Stimulated activated naive CD4-positive, alpha-beta T cell treated with Interleukin-2 at 50 U/mL for 16 hours (primary cell): ENCODE results near the gene AMER2.
"Not testable (repeated sequence)": the region's sequence is repeated elsewhere in the genome, so short reads cannot be mapped to it uniquely, and the experiment has no call there.

ENCODE experiments used
- DNase-seq: peaks from one replicate; lab custom pipeline; 2025; lab: John Stamatoyannopoulos, UW

AMER2 gene

DNA sequence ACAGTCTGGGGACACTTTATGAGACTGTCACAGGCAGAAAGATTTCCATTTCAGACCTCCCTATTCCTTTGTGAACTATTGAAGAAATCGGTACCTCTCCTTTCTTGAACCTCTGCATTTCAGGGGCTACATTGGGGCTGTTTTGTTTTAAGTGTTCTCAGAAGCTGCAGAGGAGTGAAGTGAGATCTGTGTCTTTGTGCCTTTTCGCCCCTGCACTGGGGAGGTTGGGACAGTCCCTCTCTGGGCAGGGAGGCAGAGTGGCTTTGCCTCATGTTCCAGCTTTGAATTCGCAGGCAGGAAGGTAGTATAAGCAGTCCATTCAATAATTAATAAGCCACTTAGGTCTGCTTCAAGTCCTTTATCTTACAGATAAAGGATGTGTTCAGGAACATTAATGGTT, 9.5 kb upstream of the AMER2 start:
- no peak for DNase-seq

DNA sequence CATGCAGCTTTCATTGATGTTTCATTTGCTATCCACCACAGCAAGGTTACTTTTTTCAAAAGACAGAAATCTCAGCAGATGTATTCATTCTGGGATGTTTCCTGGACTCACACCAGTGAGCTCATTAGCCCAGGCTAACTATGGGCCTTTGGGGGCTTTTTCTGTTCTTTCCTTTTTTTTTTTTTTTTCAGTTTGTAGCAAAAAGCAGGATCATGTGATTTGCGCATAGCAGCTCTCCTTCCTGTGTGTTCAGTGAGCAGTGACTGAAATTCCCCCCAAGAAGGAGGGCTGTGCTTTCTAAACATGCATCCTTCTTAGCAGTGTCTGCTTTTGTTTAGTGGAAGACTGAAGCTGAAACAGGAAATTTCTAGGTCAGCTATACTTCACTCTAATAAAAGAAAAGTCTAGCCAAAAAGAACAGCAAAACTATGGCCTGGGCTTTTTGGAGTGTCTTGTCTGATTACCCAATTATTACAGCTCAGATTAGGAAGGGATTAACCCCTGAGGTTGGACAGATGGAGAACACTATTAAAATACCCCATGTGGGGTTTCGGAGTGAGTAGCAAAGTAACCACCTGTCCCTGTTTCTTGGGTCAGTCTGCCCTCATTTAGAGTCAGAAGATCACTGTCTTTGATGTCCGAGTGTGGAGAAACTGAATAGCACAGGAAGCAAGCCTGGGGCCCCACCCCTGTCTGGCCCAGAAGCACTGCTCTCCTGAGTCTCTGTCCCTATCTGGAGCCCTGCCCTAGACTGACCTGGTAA, 8.9 kb upstream of the AMER2 start:
- no peak for DNase-seq

DNA sequence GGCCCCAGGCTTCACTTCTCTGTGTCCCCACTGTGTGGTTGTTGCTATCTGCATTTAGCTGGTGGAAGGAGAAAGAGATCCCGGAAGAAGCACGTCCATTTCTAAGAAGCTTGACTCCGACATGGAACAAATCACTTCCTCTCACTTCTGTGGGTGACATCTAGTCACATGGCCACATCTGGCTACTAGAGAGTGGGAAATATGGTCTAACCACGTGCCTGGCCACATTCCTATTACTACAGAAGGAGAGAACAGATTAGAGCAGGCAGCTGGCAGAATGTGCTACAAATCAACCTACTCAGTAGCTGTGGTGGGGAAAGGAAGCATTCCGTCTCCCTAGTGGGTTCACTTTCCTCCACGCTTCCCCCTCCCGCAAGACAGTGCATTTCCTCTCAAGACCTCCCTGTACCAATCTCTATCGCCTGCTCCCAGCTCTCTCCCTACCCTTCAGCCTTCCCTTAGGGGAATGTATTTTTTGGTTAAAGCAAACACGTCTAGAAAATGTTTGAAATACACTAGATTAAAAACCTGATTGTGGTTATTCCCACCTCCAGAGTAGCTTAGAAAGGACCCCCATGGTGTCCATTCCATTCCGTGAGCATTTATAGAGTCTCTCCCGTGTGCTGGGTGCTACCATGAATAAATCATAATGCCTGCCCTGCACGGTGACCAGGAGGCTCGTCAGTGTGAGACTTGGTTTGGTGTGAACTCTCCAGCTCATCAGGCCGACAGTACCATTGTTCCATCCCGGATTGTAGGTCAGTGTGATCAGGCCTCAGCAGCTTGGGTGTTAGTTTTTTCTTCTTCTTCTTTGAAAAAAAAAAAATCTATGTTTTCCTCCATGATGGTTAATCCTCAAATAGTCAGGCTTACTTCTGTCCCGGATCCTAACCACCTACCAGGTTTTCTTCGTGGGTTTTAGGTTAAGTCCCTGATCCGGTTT, 8.0 kb upstream of the AMER2 start:
- DNase-seq: no peak

DNA sequence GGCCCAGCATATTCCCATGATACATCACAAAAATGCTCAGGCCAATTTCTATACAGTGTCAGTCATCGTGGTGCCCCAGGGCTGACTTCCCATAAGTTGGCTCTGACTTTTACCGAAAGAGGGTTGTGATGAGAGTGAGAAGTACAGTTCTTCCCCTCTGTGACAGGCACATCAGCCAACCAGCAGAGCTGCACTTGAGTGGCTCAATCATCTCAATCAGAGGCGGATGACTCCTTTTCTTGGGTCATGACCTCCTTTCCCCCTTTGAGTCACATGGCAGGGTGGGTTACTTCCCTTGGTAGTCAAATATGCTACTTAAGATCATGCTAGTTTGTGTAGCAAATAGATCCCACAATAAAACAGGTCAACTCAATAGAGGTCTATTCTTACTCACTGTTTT, 6.9 kb upstream of the AMER2 start:
- no peak for DNase-seq

DNA sequence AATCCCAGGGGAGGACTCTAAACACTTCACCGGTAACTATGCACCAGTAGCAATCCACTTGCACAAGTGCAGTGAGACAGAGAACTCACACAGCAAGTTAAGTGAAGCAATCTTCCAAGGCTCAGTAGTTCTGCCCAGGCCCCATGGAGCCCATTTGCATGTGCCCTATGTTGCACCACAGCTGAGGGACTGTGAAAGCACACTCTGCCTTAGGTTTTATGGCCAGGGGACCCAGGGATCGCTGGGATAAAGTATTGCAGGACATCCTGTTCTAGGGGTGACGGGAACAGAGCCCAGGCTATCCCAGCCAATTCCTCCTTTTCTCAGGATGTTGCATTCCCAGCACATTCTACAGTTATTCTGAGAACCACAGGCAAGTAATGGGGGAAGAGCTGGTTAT, 6.0 kb upstream of the AMER2 start:
- no peak for DNase-seq

DNA sequence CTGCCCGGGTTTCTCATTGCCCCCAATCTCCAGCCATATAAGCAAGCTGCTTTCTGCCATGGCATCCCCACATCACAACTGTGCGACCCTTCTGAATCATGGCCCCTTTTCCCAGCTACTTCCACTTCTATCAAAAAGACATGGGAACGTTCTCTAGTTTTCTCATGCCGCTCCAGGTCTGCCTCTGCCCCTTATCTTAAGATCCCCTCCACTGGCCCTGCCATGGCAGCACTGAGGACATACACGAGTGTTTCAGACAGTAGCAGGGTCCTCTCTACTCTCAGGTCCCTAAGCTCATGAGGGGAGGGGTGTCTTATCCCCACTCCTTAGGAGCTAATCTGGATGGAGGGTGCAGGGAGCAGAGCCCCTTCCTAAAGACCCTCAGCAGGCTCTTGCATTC, 5.5 kb upstream of the AMER2 start:
- DNase-seq: no peak

DNA sequence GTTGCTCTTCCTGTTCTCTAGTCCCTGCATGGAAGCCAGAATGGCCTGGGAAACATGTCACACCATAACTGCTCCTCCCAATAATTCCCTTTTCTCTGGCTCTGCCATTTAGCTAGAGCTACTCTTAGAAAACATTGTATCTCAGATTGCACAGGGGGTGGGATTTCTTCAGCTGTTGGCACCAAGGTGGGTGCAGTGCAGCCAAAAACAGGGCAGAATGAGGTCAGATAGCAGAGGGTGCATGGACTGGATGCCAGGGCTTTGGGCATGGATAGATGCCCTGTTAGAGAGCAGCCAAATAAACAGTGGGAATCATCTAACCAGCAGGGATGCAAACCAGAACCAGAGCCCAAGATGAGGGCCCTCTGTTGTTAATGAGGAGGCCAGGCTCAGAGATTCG, 4.9 kb upstream of the AMER2 start:
- DNase-seq: no peak

DNA sequence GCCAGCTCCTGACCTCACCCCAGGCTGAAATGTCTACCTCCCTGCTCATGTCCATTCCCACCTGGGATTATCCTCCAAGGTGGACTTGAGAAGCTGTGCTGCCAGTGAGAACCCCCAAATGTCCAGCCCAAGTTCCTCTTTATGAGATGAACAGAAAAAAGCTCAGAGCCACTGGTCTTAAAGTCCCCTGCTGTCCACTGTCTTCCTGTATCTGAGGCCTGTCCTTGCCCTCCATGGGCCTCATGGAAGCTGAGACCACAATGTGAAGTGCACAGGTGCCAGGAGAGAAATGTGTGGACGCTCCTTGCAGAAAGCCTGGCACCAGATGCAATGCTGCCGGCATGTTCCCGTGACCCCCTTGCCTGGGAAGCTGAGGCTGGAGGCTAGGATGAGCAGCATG, 3.3 kb upstream of the AMER2 start:
- DNase-seq: no peak

DNA sequence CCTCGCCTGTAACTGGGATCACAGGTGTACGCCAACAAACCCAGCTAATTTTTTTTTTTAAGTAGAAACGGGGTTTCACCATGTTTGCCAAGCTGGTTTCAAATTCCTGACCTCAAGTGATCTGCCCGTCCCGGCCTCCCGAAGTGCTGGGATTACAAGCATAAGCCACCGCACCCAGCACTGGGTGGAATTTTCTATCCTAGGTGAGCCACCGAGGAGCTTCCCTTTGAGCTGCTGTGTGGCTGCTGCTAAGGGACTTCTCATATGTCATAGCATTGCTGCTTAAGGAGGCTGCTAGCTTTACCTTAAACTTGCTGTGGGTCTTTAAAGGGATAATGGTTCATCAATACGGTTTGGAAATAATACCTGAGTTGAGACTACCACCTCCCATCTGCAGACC, 2.9 kb upstream of the AMER2 start:
- no peak for DNase-seq

DNA sequence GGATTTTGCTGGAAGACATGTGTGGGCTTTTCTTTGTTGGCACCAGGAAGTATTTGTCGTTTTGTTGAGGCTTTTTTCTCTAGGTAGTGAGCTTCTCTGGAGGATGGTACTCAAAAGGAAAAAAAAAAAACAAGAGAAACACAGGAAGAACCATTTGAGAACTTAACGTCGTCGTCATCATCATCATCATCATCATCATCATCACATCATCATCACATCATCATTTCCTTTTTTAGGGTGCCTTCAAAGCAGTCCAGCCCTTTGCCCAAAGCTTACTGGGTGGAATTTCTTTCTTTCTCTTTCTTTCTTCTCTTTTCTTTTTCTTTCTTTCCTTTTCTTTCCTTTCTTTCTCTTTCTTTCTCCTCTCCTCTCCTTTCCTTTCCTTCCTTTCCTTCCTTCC, 2.2 kb upstream of the AMER2 start:
- DNase-seq: no peak

DNA sequence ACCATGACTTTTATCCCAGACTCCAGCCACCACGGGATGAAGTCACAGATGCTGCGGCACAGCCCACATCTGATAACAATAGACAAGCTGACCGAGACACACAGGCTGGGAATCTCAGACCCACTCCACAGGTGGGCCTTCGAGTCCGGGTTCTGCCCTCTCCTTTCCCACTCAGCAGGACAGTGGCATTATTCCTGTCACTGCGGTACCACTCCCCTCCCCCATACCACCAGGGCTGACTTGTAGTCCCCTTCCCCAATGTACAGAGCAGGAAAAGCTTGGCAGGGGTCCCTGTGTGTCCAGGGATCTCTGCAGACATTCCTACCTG, 179 bp upstream of the AMER2 start:
- no peak for DNase-seq

DNA sequence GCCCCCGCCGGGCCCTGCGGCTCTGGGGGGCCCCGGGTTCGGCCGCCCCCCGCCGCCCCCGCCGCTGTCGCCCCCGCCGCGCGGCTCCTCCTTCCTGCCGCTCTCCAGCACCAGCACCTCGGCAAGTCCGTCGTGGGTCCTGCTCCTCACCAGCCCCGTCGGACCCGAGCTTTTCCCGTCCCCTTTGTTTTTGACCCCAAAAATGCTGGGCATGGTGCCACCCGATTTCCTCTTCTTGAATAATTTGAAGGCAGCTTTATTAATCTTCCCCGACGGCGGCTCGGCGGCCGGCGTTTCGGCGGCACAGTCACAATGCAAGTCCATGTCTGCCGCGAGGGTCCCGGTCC, 945 bp downstream of the AMER2 start:
- DNase-seq: no peak

DNA sequence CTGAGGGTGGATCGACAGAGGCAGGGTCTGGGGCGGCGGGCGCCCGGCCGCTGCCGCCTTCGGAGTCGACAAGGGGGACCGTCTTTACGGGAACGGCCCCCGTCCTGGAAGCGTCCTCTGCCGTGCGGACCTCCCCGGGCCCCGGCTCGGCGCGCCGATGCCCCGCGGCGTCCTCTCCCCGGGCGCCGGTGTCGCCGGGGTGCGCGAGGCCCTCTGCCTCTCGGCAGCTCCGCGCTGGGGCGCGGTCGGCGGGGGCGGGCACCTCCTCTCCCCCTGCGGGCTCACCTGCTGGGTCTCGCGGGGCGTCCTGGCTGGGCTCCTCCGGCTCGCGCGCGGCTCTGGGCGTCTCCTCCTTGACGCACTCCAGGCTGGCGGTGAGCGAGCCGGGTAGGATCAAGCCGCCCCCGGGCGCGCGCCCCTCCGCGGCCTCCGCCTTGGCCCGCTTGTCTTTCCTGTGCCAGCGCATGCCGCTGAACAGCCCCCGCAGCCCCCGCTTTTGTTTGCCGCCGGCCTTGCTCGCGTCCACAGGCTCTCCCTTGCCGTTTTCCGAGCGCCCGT, 1.5 kb downstream of the AMER2 start:
- DNase-seq: no peak

DNA sequence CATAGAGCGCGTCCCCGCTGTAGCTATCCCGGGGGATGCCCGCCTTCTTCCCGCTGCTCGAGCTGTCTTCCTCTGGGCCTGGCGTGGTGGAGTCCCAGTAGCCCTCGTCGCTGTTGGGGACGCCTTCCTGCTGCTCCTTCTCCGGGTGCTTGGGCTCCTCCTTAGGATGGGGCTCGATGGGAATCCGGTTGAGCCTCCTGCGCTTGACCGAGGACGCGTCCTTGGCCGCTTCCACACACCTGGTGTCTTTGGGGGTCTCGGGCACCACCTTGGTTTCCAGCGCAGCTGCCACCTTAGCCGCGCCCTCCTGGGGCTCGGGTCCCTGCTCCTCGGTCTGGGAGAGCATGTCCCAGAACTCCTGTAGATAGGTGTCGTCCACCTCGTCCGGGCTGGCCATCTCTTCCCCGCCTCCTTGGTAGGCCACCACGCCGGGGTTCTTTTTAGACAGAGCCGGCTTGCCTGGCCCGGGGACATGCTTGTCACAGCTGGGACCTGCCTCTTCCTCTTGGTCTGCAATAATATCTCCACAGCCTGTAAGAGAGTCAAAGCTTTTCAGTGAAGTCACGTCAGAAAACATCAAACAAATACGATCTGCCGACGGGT, 2.0 kb downstream of the AMER2 start:
- no peak for DNase-seq

DNA sequence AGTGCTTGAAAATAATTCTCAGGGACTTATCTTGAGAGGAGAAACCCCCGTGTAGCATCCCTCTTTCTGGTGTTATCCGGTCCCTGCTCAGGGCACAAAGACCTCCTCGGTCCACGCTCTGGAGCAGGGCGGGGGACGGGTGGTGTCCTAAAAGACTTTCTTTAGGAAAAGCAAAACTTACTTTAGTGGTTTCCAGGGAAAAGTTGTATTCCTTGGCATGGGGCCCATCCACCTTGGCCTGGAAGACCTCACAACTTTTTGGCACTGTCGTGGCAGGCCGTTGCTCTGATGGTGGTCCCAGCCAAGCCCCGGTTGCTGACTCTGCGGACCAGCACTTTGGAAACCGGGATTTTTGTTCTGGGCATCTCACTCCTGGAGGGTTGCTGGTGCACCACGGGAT, 2.7 kb downstream of the AMER2 start:
- no peak for DNase-seq

DNA sequence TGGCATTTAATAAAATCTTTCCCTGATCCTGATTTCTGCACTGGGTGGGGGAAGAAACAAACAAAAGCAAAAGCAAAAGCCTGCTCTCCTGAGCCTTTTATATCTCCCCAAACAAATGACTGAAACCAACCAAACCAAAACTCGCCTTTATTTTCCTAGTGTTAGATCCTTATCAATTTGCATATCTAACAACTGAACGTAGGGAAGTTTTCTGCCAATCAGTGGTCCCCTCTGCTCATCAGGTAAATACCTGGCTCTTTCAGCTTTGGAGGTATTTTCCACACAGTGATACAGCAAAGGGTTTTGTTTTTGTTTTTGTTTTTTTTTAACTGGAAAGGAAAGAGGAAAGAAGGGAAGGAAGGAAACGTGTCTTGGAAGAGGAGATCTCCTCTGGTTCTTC, 3.3 kb downstream of the AMER2 start:
- no peak for DNase-seq

DNA sequence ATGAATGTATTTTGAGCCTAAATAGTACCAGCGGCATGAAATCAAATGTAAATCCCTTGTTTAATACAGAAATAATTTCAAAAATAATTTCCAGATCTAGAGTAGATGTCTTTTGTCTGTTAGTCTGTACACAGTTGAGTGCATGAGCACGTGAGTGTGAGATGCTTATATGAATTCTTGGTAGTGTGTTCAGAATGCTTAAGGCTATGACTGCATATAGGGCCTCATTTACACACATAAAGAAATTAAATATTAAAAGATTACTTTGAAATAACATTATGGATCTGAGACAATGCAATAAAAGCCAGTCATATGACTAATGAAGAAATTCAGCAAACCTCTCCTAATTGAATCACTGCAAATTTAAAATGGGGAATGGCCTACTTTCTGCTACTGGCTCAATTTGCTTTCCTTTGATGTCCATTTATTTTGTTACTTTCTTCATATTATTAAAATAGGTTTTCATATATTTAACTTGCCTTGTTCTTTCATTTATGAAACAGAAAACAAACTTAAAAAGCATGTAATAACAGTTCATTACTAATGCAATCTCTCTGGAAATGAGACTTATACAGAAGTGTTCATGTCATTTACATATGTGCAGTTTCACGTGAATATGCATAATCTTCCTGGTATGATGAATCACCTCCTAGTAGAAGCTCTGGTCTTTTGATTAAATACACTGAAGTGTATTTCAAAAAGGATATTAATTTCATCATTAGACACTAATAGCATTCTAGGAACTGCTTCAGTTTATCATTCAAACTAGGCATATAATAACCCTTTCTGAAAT, 4.5 kb downstream of the AMER2 start:
- no peak for DNase-seq

DNA sequence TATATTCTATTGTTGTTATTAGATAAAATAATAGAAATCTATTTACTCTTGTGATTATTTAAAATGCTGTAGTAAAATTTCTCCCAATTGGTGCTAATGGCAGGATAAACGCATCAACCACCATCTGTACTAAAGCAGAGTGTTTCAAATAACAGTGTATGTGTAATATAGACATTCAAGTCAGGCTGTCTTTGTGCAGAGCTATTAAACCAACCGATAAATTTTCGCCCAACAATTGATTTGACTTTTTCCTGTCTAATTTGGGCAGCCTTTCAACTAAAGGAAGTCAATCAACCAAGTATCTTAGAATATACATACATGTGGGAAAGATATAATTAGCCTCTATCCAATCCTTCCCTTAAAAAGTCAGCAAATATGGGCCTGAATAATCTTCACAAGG, 5.8 kb downstream of the AMER2 start:
- no peak for DNase-seq

DNA sequence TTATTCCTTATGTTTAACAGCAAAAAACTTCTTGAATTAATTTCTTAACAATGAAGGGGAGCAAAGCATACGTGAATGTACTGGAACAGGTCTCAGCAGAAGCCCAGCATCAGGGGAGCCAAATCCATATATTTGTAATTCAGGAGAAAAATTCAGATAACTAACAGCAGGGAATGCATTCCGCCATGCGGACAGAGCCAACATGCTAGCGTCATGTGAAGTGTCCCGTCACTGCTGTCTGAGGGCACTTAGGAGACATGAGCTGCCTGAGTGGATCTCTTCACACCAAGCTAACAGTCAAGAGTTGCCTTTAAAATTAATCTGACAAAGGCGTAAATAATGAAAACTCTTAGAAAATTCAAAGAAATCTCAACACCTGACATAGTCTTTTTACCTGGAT, 6.4 kb downstream of the AMER2 start:
- DNase-seq: no peak

DNA sequence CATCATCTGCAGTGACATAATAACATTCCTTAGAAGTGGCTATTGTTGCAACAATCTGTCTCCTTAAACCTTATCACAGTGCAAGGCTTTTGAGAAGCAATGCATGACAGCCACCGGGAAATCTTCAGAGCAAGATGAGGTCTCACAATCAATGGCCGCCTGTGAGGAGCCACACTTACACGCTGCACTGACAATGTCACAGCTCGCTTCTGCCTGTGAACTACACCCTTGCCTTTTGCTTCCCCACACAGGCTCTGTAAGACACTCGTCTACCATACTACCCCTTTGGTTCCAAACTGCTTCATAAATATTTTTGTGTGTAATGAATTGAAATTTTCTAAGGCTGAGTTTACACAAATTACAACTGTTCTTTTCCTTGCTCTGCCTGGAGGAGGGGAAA, 6.9 kb downstream of the AMER2 start:
- DNase-seq: not testable (repeated sequence)

DNA sequence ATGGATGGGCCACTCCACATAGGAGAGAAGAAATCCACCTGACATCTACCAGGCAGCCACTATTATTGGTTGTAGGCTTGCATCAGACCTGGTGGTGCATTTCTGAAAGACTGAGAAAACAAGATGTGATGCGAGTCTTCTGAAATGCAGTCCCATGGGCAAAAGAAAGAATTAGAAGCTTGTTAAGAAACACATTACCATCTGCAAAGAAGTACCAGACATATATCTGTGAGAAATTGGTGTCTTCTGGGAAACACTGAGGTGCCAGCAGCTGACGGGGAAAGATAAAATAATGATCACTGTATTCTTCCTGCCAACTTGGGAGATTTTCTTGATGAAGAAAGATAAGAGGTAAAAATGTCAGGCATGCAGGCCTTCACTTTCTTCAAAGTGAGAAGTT, 14.4 kb downstream of the AMER2 start:
- no peak for DNase-seq

DNA sequence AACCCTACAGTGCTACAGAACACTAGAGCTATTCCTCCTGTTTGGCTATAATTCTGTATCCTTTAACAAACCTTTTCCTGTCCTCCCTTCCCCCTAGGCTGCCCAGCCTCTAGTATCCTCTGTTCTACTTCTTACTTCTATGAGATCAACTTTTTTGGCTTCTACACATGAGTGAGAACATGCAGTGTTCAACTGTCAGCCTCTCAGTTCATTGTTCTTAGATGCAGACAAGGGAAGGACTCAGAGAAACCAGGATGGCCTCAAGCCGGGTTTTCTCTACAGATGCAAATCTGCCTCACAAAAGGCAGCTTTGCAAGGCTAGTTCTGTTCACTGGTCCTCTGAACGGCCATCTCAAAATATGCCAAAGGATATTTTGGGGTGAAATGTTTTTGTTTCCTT, 18.4 kb downstream of the AMER2 start:
- DNase-seq: no peak
